Activated B cell treated with CpG ODN at 0.5 μM for 24 hours (primary cell): Measurements from ENCODE around the gene GCLC. TPM values are rescaled to one million over a fixed set of nuclear protein-coding genes. Genes with fewer than 3 reads are reported as not detected.

Experiments used
- ATAC-seq: fragments of 200-7000 bp; cut with Tn5 transposase; one replicate; pipeline ENCODE4 v1.10.0; 2021; ENCODE audit warnings: low read depth, mild to moderate bottlenecking, moderate library complexity
- CTCF ChIA-PET: fragments of 350-600 bp; sonication (Branson Sonifier 250); formaldehyde crosslinking; loops from one replicate; lab custom pipeline; 2021; ENCODE audit warnings: antibody characterized with exemption; lab: Charles Lee
- POLR2A ChIA-PET: fragments of 350-600 bp; sonication (Branson Sonifier 250); formaldehyde crosslinking; loops from one replicate; lab custom pipeline; 2021; ENCODE audit warnings: antibody characterized with exemption; lab: Charles Lee
- DNase-seq: peaks from one replicate; pipeline ENCODE4 v3.0.0; 2022
- H3K27ac Mint-ChIP-seq: one replicate; pipeline ENCODE4 v1.8.0; 2020; ENCODE audit warnings: mixed read lengths
- H3K27me3 Mint-ChIP-seq: one replicate; pipeline ENCODE4 v1.8.0; 2021; ENCODE audit warnings: mixed read lengths
- H3K36me3 Mint-ChIP-seq: one replicate; pipeline ENCODE4 v1.8.0; 2021; ENCODE audit warnings: low read depth, mixed read lengths
- H3K4me1 Mint-ChIP-seq: one replicate; pipeline ENCODE4 v1.8.0; 2021; ENCODE audit warnings: mixed read lengths
- H3K4me3 Mint-ChIP-seq: one replicate; pipeline ENCODE4 v1.8.0; 2020; ENCODE audit warnings: mild to moderate bottlenecking, mixed read lengths
- H3K9me3 Mint-ChIP-seq: one replicate; pipeline ENCODE4 v1.8.0; 2020; ENCODE audit warnings: mixed read lengths
- intact Hi-C: fragments of 100-400 bp; cut with micrococcal nuclease; formaldehyde crosslinking; loops from one replicate; pipeline ENCODE4 v1.15.1; 2024
- total RNA-seq: library from RNA; stranded (reverse); gene quantifications from 2 replicates; pipeline ENCODE4 v1.2.3, GENCODE V29; 2022
- TF ChIP-seq, protein P1 (sequence below): fragments of 200-600 bp; IDR thresholded peaks from one replicate; pipeline ENCODE4 v1.8.0; 2022; ENCODE audit warnings: antibody characterized with exemption, mild to moderate bottlenecking

GCLC gene
- total RNA-seq, 1 donor from 2014 or later, result 26.6 TPM

DNA sequence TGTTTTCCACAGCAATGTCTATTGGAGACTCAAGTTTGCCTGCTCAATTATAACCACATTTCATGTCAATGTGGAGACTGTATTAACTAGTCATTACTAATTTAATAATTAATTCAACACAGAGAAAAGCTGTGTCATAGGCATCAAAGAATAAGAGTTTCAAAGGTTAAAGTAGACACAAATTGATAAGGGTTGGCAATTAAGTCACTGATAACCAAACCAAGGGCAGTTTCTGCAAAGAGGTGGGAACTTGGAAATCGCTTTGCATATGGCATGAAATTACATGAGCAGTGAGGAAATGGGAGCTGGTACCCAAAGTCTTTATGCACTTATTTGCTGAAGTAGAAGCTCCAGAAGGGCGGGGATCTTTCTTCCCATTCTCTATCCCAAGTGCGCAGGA, 34.2 kb downstream of the GCLC start:
- TF ChIP-seq, protein P1, sequence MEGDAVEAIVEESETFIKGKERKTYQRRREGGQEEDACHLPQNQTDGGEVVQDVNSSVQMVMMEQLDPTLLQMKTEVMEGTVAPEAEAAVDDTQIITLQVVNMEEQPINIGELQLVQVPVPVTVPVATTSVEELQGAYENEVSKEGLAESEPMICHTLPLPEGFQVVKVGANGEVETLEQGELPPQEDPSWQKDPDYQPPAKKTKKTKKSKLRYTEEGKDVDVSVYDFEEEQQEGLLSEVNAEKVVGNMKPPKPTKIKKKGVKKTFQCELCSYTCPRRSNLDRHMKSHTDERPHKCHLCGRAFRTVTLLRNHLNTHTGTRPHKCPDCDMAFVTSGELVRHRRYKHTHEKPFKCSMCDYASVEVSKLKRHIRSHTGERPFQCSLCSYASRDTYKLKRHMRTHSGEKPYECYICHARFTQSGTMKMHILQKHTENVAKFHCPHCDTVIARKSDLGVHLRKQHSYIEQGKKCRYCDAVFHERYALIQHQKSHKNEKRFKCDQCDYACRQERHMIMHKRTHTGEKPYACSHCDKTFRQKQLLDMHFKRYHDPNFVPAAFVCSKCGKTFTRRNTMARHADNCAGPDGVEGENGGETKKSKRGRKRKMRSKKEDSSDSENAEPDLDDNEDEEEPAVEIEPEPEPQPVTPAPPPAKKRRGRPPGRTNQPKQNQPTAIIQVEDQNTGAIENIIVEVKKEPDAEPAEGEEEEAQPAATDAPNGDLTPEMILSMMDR, result no peak
- ATAC-seq (no peak), DNase-seq (no peak)
- no peak overlapping the region for H3K4me3 Mint-ChIP-seq
- H3K27me3 Mint-ChIP-seq, result no peaks in the 10 kb centered on the region
- no peak overlapping the region for H3K27ac Mint-ChIP-seq
- intact Hi-C loops, result no loop called here
- H3K36me3 Mint-ChIP-seq, result peaks cover 65% of the 10 kb centered on the region
- ChIA-PET CTCF (no interaction called here), POLR2A (no interaction called here)
- H3K9me3 Mint-ChIP-seq, result no peaks in the 10 kb centered on the region
- no peaks in the 10 kb centered on the region for H3K4me1 Mint-ChIP-seq

DNA sequence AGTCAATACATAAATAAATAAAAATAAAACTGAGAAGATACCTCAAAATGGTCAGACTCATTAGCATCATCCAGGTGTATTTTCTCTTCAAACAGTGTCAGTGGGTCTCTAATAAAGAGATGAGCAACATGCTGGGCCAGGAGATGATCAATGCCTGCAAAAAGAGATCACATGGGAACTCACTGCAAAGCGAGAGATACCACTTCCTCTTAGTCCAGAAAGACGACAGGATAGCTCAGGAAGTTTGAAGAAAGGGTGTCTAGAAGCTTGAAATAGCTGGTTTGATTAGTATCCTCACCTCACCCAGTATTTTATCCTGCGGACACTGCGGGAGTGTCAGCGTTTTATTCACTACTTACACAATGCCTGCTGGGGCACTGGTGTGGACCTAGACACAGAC, 38.0 kb downstream of the GCLC start:
- no peak overlapping the region for H3K27ac Mint-ChIP-seq
- H3K27me3 Mint-ChIP-seq, result no peaks in the 10 kb centered on the region
- DNase-seq (no peak), ATAC-seq (no peak)
- no peak overlapping the region for H3K4me3 Mint-ChIP-seq
- TF ChIP-seq, protein P1, result no peak
- intact Hi-C loops, result no loop called here
- no peaks in the 10 kb centered on the region for H3K4me1 Mint-ChIP-seq
- CTCF ChIA-PET, result interaction anchor here (0.8 kb wide), 1 partner anchor 14 kb away, joined by 3 read pairs; no protein-coding TSS in a partner anchor
- POLR2A ChIA-PET, result no interaction called here
- H3K36me3 Mint-ChIP-seq, result peaks cover 68% of the 10 kb centered on the region
- no peaks in the 10 kb centered on the region for H3K9me3 Mint-ChIP-seq

DNA sequence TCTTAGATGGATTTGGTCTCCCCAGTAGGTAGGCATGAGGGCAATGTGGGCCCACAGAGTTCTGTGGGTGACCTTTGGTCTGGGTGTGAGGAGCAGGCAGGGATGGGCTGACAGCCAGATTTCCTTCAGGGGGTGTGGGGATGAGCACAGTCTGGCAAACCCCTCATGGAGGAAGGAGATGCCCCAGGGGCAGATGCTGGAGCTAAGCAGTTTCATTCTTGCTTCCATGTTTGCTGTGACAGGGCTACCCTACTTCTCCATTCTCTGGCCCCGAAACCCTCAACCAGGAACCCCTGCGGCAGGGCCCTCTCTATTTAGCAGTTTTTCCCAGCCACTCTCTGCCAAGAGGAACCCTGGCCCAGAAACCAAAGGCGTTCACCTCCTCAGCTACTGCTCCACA, 40.4 kb downstream of the GCLC start:
- no peak overlapping the region for H3K4me3 Mint-ChIP-seq
- TF ChIP-seq, protein P1, result no peak
- H3K4me1 Mint-ChIP-seq, result no peaks in the 10 kb centered on the region
- no peaks in the 10 kb centered on the region for H3K9me3 Mint-ChIP-seq
- no peak for DNase-seq
- no peak overlapping the region for H3K27ac Mint-ChIP-seq
- H3K27me3 Mint-ChIP-seq, result no peaks in the 10 kb centered on the region
- H3K36me3 Mint-ChIP-seq, result peaks cover 69% of the 10 kb centered on the region
- ATAC-seq, result no peak
- intact Hi-C loops, result no loop called here
- CTCF ChIA-PET, result interaction anchor here (1.4 kb wide), 1 partner anchor 148 kb away, joined by 3 read pairs; no protein-coding TSS in a partner anchor
- POLR2A ChIA-PET, result no interaction called here

DNA sequence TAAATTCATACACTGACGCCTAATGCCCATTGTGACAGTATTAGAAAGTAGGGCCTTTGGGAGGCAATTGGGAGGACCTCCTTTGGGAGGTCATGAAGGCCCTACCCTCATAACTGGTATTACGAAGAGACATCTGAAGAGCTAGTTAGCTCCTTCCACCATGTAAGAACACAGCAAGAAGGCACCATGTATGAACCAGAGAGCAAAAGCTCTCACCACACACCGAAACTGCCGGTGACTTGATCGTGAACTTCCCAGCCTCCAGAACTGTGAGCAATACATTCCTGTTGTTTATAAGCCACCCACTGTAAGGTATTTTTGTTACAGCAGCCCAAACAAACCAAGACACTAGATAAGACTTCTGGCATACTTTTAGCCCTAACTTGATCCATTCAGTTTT, 41.8 kb downstream of the GCLC start:
- intact Hi-C loops, result no loop called here
- ChIA-PET CTCF (interaction anchor here (1.5 kb wide), 1 partner anchor 222 kb away, joined by 5 read pairs; no protein-coding TSS in a partner anchor), POLR2A (no interaction called here)
- TF ChIP-seq, protein P1, result no peak
- Mint-ChIP-seq H3K36me3 (peaks cover 72% of the 10 kb centered on the region), H3K4me3 (no peak overlapping the region), H3K27ac (no peak overlapping the region), H3K9me3 (no peaks in the 10 kb centered on the region), H3K27me3 (no peaks in the 10 kb centered on the region), H3K4me1 (no peaks in the 10 kb centered on the region)
- DNase-seq, result no peak
- no peak for ATAC-seq

DNA sequence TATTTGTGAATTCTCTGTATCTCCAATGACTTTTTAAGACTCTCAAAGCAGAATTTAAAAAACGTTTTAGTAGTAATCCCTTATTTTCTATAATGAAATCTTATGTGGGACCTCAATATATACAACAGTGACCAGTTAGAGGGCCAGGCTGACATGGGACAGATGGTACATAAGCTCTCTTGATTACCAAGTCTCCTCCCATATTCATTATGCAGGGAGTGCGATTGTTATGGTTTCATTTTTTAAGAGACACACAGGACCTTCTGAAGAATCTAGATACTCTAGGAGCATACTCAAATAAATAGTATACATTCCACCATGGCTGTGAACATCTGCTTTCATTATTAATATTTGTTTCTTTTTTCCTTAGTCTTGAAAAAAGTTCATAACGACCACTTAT, 43.5 kb downstream of the GCLC start:
- ATAC-seq (no peak), DNase-seq (no peak)
- no peaks in the 10 kb centered on the region for H3K9me3 Mint-ChIP-seq
- no peaks in the 10 kb centered on the region for H3K27me3 Mint-ChIP-seq
- TF ChIP-seq, protein P1, result no peak
- ChIA-PET POLR2A (no interaction called here), CTCF (interaction anchor here (1.0 to 1.5 kb wide), 3 partner anchors 8 to 224 kb away, joined by 3 to 5 read pairs (median 5); no protein-coding TSS in a partner anchor)
- H3K27ac Mint-ChIP-seq, result no peak overlapping the region
- H3K4me3 Mint-ChIP-seq, result no peak overlapping the region
- intact Hi-C loops, result no loop called here
- H3K36me3 Mint-ChIP-seq, result peaks cover 66% of the 10 kb centered on the region
- no peaks in the 10 kb centered on the region for H3K4me1 Mint-ChIP-seq
